Left forelimb (tissue), 1 donor: Measurements from ENCODE around the gene ACACA.
"Not testable (repeated sequence)": the region's sequence is repeated elsewhere in the genome, so short reads cannot be mapped to it uniquely, and the experiment has no call there.

Source experiments
- DNase-seq: peaks from one replicate; pipeline ENCODE4 v3.0.0-alpha.2; 2018; ENCODE audit warnings: low spot score

Gene ACACA

GRCh38 chr17:37406635-37407461, at the start of gene ACACA, which contains the start of gene TADA2A:
ACACA (minus strand) TSS chr17:37406836; CDS start chr17:37406299, 537 bp downstream.
TADA2A (plus strand) TSS chr17:37406886; CDS start chr17:37411366, 4,480 bp downstream.
- DNase-seq: peak; percentile 87

- DNase-seq: no peak
Measured at GRCh38 chr17:37450112-37450511, 43.5 kb upstream of the ACACA start.

GRCh38 chr17:37447641-37448040, 41.0 kb upstream of the ACACA start:
- DNase-seq: no peak

- DNase-seq: no peak
Measured at GRCh38 chr17:37446027-37446426, 39.4 kb upstream of the ACACA start.

- not testable (repeated sequence) for DNase-seq
Measured at GRCh38 chr17:37441369-37442014, 34.9 kb upstream of the ACACA start.

GRCh38 chr17:37440424-37440823, 33.8 kb upstream of the ACACA start:
- no peak for DNase-seq

DNA sequence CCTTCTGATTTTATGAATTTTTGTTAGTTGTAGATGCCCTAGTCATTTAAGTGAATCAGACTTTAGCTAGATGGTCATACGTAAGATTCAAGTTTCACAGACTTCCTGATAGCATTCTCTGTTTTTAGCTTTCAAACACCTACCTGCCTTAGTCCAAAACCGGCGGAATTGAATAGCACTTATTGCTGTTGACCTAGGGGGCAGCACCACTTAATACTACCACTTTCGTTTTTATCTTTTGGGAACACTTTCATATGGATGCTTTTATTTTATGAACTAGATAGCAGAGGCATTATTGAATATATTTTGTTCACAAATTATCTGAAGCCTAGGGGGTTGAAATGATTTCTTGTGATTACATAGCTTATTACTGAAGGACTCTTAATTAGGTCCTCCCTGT, 31.5 kb upstream of the ACACA start:
- DNase-seq: no peak

GRCh38 chr17:37432671-37433070, 26.0 kb upstream of the ACACA start:
- no peak for DNase-seq

GRCh38 chr17:37430051-37430627, 23.5 kb upstream of the ACACA start:
- no peak for DNase-seq

DNA sequence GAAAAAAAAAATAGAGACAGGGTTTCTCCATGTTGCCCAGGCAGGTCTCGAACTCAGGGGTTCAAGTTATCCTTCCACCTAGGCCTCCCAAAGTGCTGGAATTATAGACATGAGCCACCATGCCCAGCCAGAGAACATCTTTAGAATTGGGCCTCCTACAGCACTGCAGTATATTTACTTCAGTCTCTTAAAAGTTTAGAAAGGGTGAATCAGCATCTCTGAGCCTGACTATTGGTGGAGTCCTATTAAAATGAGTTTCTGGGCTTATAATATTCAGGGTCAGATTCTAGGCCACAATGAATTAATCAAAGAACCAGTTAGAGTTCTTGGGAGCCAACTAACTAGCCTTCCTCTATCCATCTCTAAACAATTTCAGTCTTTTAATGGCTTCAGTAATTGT, 22.8 kb upstream of the ACACA start:
- DNase-seq: no peak

GRCh38 chr17:37429039-37429438, 22.4 kb upstream of the ACACA start:
- DNase-seq: no peak

- DNase-seq: no peak
Measured at GRCh38 chr17:37425268-37425667, 18.6 kb upstream of the ACACA start.

DNA sequence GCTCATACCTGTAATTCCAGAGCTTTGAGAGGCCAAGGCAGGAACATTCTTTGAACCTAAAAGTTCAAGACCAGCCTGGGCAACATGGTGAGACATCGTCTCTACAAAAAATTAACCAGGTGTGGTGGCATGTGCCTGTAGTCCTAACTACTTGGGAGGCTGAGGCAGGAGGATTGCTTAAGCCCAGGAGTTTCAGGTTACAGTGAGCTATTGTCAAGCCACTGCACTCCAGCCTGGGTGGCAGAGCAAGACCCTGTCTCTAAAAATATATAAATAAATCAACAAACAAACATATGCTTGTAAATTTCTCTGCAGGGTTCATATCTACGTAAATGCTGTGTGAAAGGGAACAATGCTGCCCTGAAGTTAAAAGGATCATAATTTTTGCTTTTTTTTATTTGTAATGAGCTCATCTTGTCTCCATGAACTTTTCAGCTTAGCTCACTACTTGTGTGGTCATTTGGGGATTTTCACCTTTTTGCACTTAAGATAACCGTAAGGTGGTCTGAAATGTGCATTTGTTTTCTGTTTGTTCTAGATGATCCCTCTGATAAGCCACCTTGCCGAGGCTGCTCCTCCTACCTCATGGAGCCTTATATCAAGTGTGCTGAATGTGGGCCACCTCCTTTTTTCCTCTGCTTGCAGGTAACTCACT, 16.5 kb upstream of the ACACA start:
- no peak for DNase-seq

DNA sequence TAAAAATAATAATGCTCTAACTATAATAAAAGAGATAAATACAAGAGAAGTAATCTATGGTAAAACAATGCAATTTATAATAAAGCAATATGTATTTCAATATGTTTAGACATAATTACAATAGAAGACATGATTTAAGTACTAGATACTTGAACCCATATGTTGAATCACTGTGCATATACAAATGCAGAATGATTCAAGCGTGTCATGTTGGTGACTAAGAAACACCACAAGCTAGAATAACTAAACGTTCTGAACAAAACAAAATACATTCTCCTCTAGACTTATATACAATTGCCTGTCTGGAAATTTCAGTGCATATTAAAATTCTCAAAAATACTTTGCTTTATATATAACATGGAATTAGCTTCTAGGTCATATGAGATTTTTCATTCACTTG, 11.2 kb upstream of the ACACA start:
- DNase-seq: no peak

- DNase-seq: no peak
Measured at GRCh38 chr17:37413875-37414519, 7.4 kb upstream of the ACACA start.

GRCh38 chr17:37410357-37410756, 3.7 kb upstream of the ACACA start:
- DNase-seq: no peak

GRCh38 chr17:37408145-37408479, 1.5 kb upstream of the ACACA start:
- DNase-seq: not testable (repeated sequence)

- no peak for DNase-seq
Measured at GRCh38 chr17:37405955-37406634, 541 bp downstream of the ACACA start.

- not testable (repeated sequence) for DNase-seq
Measured at GRCh38 chr17:37405522-37405921, 1.1 kb downstream of the ACACA start.

- DNase-seq: no peak
Measured at GRCh38 chr17:37400505-37400904, 6.1 kb downstream of the ACACA start.

DNA sequence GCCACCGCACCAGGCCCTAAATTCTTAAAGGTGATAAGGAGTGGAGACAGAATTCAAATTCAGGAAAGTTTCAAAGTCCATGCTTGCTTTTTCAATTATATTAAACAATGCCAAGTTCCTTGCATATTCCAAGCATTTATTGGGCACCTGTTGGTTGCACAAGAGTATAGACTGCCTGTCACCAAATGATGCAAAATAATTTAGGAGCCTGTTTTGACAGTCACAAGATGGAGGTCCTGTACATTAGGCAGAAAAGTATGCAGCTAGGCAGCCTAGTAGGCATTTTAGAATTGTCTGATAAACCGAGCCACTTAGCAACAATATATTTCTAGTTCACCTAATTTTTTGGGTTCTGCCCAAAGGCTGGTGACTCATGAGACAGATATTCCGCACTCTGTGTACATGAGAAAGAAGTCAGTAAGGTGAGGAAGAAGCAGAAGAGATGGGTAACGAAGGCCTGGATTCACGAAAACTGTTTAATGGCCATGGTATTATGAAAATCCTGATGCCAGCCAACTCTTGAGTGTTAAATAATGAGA, 7.3 kb downstream of the ACACA start:
- no peak for DNase-seq
